Measurements from ENCODE around the gene EEA1.

- no peak for TF ChIP-seq SIN3A (conservative IDR thresholded peaks at IDR 0.05 in 1 of 2, IDR thresholded peaks at IDR 0.05 in 1 of 2; ENCODE audit: low read depth in 1 of 2, low read length in 2 of 2)
- TF ChIP-seq CTCF (IDR thresholded peaks at IDR 0.05; ENCODE audit: control extremely low read depth in 1 of 3, insufficient read depth in 1 of 3, low read depth in 1 of 3, low read length in 3 of 3) = no peak
- TF ChIP-seq POLR2A (IDR thresholded peaks at IDR 0.05; ENCODE audit: control extremely low read depth in 1 of 2, low read depth in 2 of 2, low read length in 2 of 2) = no peak
- no peak for TF ChIP-seq SAP30 (IDR thresholded peaks at IDR 0.05; ENCODE audit: insufficient read depth, insufficient replicate concordance, low read length)
- no peak for TF ChIP-seq MAX (IDR thresholded peaks at IDR 0.05)
- no peak for TF ChIP-seq SP1 (IDR thresholded peaks at IDR 0.05; ENCODE audit: low read depth, low read length)
- no peak for TF ChIP-seq CREB1 (IDR thresholded peaks at IDR 0.05)
- TF ChIP-seq CBX5 (IDR thresholded peaks at IDR 0.05; ENCODE audit: low read depth, low read length) = no peak
- no peak for TF ChIP-seq RAD21 (IDR thresholded peaks at IDR 0.05 in 1 of 2, conservative IDR thresholded peaks at IDR 0.05 in 1 of 2; ENCODE audit: low read depth in 2 of 2, low read length in 2 of 2)
- no peak for TF ChIP-seq POLR2AphosphoS5 (IDR thresholded peaks at IDR 0.05; ENCODE audit: low read depth, low read length)
Measured at GRCh38 chr12:92938018-92938417, 8.9 kb upstream of the EEA1 start.

Measured in H1 (cell line).